Activated CD8-positive, alpha-beta memory T cell treated with anti-CD3 and anti-CD28 coated beads for 24 hours (primary cell): ENCODE data around the gene FOXP4.

Experiments used
- DNase-seq: peaks from one replicate; pipeline ENCODE4 v3.0.0-alpha.2; 2020

Gene FOXP4

DNA sequence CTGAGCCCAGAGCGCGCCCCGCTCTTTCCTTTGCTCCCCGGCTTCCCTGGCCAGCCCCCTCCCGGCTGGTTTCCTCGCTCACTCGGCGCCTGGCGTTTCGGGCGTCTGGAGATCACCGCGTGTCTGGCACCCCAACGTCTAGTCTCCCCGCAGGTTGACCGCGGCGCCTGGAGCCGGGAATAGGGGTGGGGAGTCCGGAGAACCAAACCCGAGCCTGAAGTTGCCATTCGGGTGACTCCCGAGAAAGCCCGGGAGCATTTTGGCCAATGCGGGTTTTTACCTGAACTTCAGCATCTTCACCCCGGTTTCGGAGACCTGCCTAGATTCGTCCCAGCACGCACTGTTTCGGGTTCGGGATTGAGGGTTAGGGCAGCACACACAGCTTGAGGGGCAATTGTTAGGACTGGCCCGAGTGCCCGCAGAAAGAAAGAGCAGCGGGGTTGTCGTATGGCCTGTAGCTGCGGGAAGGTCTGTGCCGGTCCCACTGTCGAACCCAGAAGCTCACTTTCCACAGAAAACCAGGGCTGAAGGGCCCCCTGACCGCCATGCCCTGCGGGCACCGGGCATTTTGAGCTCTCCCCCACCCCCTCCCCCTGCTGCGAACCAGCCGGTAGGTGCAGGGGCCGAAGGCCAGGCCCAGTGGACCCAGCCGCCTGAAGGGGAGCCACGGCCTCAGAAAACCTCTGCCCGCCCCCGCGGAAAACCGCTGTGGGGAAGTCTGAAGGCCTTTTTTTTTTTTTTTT, 2.1 kb downstream of the FOXP4 start:
- DNase-seq: peak; percentile 83

DNA sequence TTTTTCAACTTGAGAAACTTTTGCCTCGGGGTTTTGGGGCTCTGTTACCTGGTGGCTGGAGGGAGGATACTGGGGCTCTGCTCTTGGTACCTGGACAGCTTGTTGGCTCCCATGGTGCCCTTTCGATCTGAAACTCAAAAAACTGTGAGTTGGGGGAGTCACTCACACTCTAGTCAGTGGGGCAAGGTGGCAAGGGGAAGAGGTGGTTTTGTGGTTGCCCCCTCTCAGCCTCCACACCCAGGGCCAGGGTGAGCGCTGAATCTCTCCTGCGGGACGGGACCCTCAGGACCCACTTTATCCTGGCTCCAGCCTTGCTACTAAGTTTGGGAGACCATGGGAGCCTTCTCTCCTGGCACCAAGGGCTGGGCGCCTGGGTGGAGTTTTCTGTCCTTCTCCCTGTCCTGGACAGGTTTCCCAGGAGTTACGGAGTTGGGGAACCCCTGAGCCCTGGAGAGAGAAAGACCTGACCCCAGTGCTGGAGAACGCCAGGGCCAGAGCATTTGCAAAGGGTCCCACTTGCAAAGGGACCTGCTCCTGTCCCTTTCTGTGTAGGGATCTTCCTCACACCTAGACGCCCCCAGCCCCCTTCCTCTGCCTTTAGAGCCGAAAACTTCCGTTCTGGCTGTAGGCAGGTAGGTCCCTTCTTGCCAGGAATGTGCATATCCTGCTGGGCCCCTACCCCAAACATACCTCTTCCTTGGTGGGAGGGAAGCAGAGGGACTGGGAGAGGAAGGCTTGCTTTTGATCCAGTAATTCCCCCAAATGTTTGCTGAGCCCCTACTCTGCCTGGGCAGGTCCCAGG, 2.9 kb downstream of the FOXP4 start:
- no peak for DNase-seq

- DNase-seq: no peak
These were observed 3.5 kb downstream of the FOXP4 start for GRCh38 chr6:41549673-41550072.

GRCh38 chr6:41551086-41551700, 5.0 kb downstream of the FOXP4 start:
- no peak for DNase-seq

- no peak for DNase-seq
These were observed 5.7 kb downstream of the FOXP4 start for GRCh38 chr6:41551857-41552256.

GRCh38 chr6:41552723-41553122, 6.5 kb downstream of the FOXP4 start:
- no peak for DNase-seq

DNA sequence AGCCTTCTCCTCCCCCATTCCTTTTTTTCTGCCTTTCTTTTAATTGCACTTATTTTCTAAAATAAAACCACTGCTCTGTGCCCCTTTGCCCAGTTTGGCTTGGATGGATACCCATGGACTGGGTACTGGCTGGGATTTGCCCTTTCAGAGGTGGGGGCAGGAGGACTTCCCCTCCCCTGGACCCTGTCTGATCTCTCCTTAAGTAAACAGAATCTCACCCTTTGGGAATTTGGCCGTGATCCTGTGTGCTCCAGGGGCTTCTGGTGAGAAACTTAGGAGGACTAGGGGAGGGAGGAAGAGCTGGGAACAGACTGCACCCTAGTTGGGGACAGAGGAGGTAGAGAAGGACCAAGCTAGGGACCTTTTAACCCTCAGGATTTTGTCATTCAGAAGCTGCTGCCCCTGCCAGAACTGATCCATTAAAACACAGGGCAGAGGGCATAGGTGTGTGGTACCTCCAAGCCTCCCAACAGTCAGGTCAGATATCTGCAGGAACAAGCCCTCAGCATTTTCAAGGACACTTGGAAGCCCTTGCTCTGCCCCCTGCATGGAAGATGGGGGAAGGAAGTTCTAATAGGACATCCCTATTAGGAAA, 7.3 kb downstream of the FOXP4 start:
- DNase-seq: no peak

- no peak for DNase-seq
These were observed 9.4 kb downstream of the FOXP4 start for GRCh38 chr6:41555326-41556300.

DNA sequence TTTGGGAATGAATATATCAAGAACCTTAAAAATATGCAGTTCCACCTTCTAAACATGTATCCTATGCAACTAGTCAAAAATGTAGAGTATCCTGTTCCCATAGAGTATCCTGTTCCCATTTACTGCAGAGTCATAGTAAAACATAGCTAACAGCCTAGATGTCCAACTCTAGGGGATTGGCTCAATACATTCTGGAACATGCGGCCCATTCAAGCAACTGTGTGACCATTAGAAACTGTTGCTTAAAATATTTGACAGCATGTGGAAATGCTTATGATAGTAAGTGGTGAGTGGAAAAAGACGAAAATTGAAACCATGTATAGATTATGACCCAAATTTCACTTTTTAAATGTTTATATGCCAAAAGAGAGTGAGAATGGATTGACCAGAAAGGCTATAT, 11.2 kb downstream of the FOXP4 start:
- no peak for DNase-seq

GRCh38 chr6:41558033-41558807, 12.0 kb downstream of the FOXP4 start:
- no peak for DNase-seq

DNA sequence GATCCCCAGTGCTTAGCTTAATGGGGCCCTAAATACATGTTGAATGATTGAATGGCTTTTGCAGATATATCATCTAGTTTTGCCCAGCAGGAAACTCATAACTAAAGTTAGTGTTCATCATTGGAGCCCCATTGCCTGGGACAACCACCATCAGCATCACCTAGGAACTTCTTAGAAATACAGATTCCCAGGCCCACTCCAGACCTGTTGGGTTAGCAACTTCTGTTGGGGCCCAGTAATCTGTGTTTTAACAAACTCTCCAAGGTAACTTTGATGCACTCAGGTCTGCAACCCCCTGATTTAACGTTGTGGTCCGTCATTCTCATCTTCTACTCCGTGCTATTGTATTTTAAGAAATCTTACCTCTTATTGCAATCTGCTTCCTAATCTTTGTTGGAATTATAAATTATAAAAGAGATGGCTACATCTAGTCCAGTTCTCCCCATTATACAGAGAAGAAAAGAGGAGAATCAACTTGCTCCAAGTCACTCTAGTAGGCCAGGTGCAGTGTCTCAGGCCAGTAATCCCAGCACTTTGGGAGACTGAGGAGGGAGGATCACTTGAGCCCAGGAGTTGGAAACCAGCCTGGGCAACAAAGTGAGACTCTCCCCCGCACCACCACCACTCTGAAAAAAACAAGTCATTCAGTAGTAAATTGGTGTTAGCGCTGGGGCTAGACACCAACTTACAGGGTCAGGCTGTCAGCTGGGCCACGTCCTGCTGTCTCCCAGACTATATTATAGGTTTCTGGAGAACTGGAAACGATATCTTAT, 13.7 kb downstream of the FOXP4 start:
- no peak for DNase-seq

DNA sequence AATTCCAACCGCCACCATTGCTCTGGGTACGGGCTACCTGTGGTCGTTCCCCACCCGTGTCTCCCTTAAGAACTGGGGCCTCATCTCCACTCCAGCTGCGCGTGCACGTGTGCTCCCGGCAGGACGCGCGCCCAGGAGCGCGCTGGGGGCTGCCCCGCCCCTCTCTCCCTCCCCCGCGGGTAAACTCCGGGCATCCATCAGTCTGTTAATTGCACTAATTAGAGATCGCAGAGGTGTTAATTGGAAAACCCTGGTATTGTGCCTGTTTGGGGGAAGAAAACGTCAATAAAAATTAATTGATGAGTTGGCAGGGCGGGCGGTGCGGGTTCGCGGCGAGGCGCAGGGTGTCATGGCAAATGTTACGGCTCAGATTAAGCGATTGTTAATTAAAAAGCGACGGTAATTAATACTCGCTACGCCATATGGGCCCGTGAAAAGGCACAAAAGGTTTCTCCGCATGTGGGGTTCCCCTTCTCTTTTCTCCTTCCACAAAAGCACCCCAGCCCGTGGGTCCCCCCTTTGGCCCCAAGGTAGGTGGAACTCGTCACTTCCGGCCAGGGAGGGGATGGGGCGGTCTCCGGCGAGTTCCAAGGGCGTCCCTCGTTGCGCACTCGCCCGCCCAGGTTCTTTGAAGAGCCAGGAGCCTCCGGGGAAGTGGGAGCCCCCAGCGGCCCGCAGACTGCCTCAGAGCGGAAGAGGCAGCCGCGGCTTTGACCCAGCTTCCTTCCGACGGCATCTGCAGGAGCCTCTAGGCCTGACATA, 14.4 kb downstream of the FOXP4 start:
- DNase-seq: peak; percentile 91

DNA sequence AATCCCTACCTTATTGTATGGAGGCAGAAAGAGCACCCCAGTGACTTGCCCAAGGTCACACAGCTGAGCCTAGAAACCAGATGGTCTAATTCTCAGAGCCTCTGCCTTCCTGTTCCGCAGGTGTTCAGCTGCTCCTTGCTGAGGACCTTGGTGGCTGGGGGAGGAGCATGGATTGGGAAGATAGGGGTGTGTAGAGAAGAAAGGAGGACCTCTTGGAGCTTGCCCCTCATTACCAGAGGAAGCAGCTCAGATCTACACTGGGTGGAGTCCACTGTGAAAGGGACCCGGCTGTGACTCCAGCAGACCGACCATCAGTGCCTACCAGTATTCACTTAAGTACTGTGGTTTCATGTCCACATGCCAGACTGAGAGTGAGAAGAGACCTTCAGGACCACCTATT, 15.2 kb downstream of the FOXP4 start:
- no peak for DNase-seq

GRCh38 chr6:41561931-41562911, 16.0 kb downstream of the FOXP4 start:
- no peak for DNase-seq

- DNase-seq: no peak
These were observed 17.0 kb downstream of the FOXP4 start for GRCh38 chr6:41563060-41563776.

DNA sequence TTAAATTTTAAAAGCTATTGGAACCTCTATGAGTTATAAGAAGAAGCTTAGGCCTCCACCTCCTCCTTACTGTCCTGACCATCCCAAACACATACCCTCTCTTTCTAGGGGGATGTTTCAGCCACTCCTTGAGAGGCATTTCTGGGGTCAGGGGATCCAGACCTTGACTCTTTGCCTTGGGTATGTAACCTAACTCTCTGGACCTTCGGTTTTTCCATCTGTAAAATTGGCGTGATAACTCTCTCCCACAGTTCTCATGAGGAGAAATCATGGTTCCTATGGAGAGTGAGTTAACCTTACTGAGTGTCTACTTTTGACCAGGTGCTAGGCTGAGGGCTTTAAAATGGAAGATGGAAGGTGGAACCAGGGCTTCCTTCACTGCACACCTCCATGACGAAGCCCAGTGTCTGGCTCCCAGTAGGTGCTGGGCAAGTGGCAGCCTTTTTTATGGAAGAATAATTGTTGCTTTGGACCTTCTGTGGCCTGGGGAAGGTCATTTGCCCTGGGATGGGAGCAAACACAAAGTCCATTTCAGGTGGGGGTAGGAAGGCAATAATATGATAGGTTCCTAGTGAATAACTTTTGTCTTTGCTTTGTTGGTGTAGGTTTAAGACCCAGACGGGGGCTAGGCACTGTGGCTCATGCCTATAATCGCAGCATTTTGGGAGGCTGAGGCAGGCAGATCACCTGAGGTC, 18.4 kb downstream of the FOXP4 start:
- no peak for DNase-seq

- DNase-seq: no peak
These were observed 19.5 kb downstream of the FOXP4 start for GRCh38 chr6:41565701-41566100.
